GM06990 (cell line): ENCODE measurements around the gene KCNMB2.

ENCODE experiments used
- DNase-seq: peaks from one replicate; pipeline ENCODE4 v3.0.0-alpha.2; 2011; ENCODE audit not compliant: insufficient read length; ENCODE audit errors: extremely low read depth
- H3K27me3 ChIP-seq: replicated peaks from 2 replicates; pipeline ENCODE4 v1.6.0; 2011; ENCODE audit warnings: low read length; ENCODE audit not compliant: control insufficient read depth, insufficient read depth
- H3K36me3 ChIP-seq: 2 replicates; pipeline ENCODE4 v1.5.1; 2011; ENCODE audit warnings: low read length; ENCODE audit not compliant: control insufficient read depth, insufficient read depth
- H3K4me3 ChIP-seq: replicated peaks from 2 replicates; pipeline ENCODE4 v1.5.1; 2011; ENCODE audit warnings: low read depth, mild to moderate bottlenecking, control low read depth, low read length
- TF ChIP-seq, protein P1 (sequence below): IDR thresholded peaks from 2 replicates; pipeline ENCODE4 v1.5.1; 2011; ENCODE audit warnings: low read length, control low read depth, mild to moderate bottlenecking, inconsistent platforms; ENCODE audit not compliant: insufficient read depth, poor library complexity, severe bottlenecking

Gene KCNMB2

GRCh38 chr3:178787960-178788359, 251.7 kb downstream of the KCNMB2 start:
- no peak for DNase-seq
- TF ChIP-seq, protein P1, sequence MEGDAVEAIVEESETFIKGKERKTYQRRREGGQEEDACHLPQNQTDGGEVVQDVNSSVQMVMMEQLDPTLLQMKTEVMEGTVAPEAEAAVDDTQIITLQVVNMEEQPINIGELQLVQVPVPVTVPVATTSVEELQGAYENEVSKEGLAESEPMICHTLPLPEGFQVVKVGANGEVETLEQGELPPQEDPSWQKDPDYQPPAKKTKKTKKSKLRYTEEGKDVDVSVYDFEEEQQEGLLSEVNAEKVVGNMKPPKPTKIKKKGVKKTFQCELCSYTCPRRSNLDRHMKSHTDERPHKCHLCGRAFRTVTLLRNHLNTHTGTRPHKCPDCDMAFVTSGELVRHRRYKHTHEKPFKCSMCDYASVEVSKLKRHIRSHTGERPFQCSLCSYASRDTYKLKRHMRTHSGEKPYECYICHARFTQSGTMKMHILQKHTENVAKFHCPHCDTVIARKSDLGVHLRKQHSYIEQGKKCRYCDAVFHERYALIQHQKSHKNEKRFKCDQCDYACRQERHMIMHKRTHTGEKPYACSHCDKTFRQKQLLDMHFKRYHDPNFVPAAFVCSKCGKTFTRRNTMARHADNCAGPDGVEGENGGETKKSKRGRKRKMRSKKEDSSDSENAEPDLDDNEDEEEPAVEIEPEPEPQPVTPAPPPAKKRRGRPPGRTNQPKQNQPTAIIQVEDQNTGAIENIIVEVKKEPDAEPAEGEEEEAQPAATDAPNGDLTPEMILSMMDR = no peak
- H3K4me3 ChIP-seq = no peak overlapping the region
- H3K27me3 ChIP-seq = no peaks in the 10 kb centered on the region
- H3K36me3 ChIP-seq = no peaks in the 10 kb centered on the region

- no peak for DNase-seq
- H3K27me3 ChIP-seq = no peaks in the 10 kb centered on the region
- no peak overlapping the region for H3K4me3 ChIP-seq
- no peaks in the 10 kb centered on the region for H3K36me3 ChIP-seq
- TF ChIP-seq, protein P1 = no peak
Measured at GRCh38 chr3:178794711-178795110, 258.5 kb downstream of the KCNMB2 start.

- Histone ChIP-seq H3K36me3 (no peaks in the 10 kb centered on the region), H3K27me3 (no peaks in the 10 kb centered on the region), H3K4me3 (no peak overlapping the region)
- TF ChIP-seq, protein P1 = no peak
- no peak for DNase-seq
Measured at GRCh38 chr3:178795349-178795748, 259.1 kb downstream of the KCNMB2 start.

DNA sequence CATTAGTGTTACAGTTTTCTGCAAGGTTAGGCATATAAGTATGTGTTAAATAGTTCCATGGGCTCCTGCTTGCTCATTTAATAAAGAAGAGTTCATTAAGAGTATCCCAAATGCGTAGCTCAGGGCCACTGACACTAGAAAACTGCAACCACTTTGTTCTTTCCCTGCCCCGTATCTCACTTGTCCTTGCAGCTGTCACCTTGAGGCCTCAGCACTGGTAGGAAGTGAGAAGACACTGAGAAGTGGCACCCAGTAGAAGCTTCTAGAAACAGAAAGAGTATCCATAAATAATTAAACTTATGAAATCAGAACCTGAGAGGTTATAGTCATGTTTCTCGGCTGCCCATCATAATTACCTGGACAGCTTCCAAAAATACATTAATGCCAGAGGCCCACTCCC, 266.0 kb downstream of the KCNMB2 start:
- H3K36me3 ChIP-seq = no peaks in the 10 kb centered on the region
- TF ChIP-seq, protein P1 = no peak
- H3K27me3 ChIP-seq = no peaks in the 10 kb centered on the region
- DNase-seq = no peak
- H3K4me3 ChIP-seq = no peak overlapping the region

- DNase-seq = no peak
- Histone ChIP-seq H3K36me3 (no peaks in the 10 kb centered on the region), H3K4me3 (no peak overlapping the region), H3K27me3 (no peaks in the 10 kb centered on the region)
- TF ChIP-seq, protein P1 = no peak
Measured at GRCh38 chr3:178802993-178803693, 266.9 kb downstream of the KCNMB2 start.

DNA sequence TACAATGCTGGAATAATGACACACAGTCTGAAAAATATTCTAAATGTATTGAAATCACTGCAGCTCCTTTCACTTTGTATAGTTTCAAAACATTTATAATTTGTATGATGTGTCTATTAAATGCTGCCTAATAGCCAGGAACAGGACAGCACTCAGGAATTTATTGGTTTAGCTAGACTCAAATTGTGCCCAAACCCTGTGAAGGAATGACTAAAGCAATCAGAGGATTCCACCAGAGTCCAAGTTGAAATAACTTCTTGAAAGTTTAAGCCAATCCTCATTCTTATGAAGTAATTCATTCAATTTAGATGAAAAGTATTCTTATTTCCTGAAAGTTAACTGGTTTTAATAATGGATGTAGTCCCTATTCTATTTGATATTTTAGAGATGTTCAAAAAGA, 268.4 kb downstream of the KCNMB2 start:
- TF ChIP-seq, protein P1 = no peak
- Histone ChIP-seq H3K36me3 (no peaks in the 10 kb centered on the region), H3K4me3 (no peak overlapping the region), H3K27me3 (no peaks in the 10 kb centered on the region)
- DNase-seq = no peak
